ENCODE data around the gene HTRA3. TPM values are rescaled to one million over a fixed set of nuclear protein-coding genes. Genes with fewer than 3 reads are reported as not detected.

Gene HTRA3
- total RNA-seq, 5 donors from 2014 or later (not counting 1 experiment from before 2014, with no cell fraction given) = 0.13 to 0.26 TPM; not detected in 3

- peaks cover 0 to 3% of the 10 kb centered on the region in 2 donors for H3K27me3 Mint-ChIP-seq
- 81% methylated on average over 18 of the region's 21 CpGs for WGBS (ENCODE audit: insufficient coverage)
- H3K4me1 Mint-ChIP-seq = no peaks in the 10 kb centered on the region
- H3K4me3 Mint-ChIP-seq = no peak overlapping the region
- Histone ChIP-seq H3K9me3 (no peaks in the 10 kb centered on the region), H3K36me3 (ENCODE audit: control insufficient read depth in 2 of 2, extremely low read depth in 1 of 2, insufficient read depth in 1 of 2, low read length in 1 of 2) (no peaks in the 10 kb centered on the region), H3K4me1 (ENCODE audit: control insufficient read depth in 1 of 2, extremely low read depth in 1 of 2, insufficient read depth in 2 of 2, low read length in 2 of 2) (no peaks in the 10 kb centered on the region), H3K4me3 (ENCODE audit: control insufficient read depth in 1 of 2, extremely low read depth in 1 of 2, low read length in 1 of 2) (no peak overlapping the region), H3K27me3 (replicated peaks in 1 of 2; ENCODE audit: control insufficient read depth in 2 of 2, extremely low read depth in 1 of 2, insufficient read depth in 2 of 2, low read length in 1 of 2) (peaks cover 0 to 6% of the 10 kb centered on the region in 2 experiments), H3K27ac (ENCODE audit: low read length) (no peak overlapping the region)
- ATAC-seq (replicated peaks in 1 of 4) (no peak), DNase-seq (no peak)
- H3K9me3 Mint-ChIP-seq = peaks cover 0 to 4% (median 0%) of the 10 kb centered on the region in 3 donors
- ChIA-PET POLR2A (no interaction called here), CTCF (no interaction called here)
- H3K36me3 Mint-ChIP-seq = no peaks in the 10 kb centered on the region
- no peak overlapping the region for H3K27ac Mint-ChIP-seq
These were observed 21.6 kb downstream of the HTRA3 start for GRCh38 chr4:8291036-8291682.

DNA sequence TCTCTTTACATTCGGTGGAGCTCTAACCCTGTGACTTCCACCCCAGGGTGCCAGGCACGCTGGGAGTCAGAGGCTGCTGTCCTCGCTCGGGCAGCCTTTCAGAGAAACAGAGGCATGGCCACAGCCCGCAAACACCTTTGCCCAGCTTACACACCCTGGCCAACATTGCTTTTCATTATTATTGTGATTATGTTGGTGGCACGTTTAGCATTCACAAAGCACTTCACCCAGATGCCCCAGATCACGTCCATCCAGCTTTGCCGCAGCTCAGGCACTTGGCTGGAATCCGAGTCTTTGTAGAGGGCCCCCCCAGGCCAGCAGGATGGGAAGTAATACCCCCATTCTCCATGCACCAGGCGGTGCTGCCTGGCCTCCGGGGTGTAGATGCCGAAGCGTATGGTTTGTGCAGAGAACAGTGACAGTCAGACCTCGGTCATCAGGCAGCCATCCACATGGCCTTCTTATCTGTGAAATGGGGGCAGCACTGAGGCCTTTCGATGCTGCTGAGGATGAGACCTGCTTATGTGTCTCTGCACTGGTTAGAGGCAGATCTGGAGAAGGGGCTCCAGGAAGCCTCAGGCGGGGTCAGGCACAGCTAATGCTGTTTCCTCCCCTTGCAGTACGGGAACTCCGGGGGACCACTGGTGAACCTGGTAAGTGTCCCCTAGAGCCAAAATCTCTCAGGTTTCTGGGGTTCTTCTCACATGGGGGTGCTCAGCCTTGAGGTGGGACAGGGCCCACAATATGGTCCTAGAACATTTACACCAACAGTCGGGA is 22.3 kb downstream of the HTRA3 start:
- Histone ChIP-seq H3K27ac (ENCODE audit: low read length) (no peak overlapping the region), H3K36me3 (ENCODE audit: control insufficient read depth in 2 of 2, extremely low read depth in 1 of 2, insufficient read depth in 1 of 2, low read length in 1 of 2) (no peaks in the 10 kb centered on the region), H3K4me3 (ENCODE audit: control insufficient read depth in 1 of 2, extremely low read depth in 1 of 2, low read length in 1 of 2) (no peak overlapping the region), H3K27me3 (replicated peaks in 1 of 2; ENCODE audit: control insufficient read depth in 2 of 2, extremely low read depth in 1 of 2, insufficient read depth in 2 of 2, low read length in 1 of 2) (peaks cover 0 to 6% of the 10 kb centered on the region in 2 experiments), H3K9me3 (no peaks in the 10 kb centered on the region), H3K4me1 (ENCODE audit: control insufficient read depth in 1 of 2, extremely low read depth in 1 of 2, insufficient read depth in 2 of 2, low read length in 2 of 2) (no peaks in the 10 kb centered on the region)
- WGBS (ENCODE audit: insufficient coverage) = 86% methylated on average over 17 of the region's 19 CpGs
- ATAC-seq (replicated peaks in 1 of 4) (no peak), DNase-seq (no peak)
- Mint-ChIP-seq H3K9me3 (peaks cover 0 to 4% (median 0%) of the 10 kb centered on the region in 3 donors), H3K27me3 (peaks cover 0 to 3% of the 10 kb centered on the region in 2 donors), H3K4me3 (no peak overlapping the region), H3K36me3 (no peaks in the 10 kb centered on the region), H3K27ac (no peak overlapping the region), H3K4me1 (no peaks in the 10 kb centered on the region)
- POLR2A ChIA-PET = no interaction called here
- CTCF ChIA-PET = no interaction called here

GRCh38 chr4:8292478-8293107 is 23.0 kb downstream of the HTRA3 start:
- Mint-ChIP-seq H3K27ac (no peak overlapping the region), H3K4me1 (no peaks in the 10 kb centered on the region), H3K9me3 (peaks cover 0 to 4% (median 0%) of the 10 kb centered on the region in 3 donors), H3K27me3 (peaks cover 0 to 3% of the 10 kb centered on the region in 2 donors), H3K36me3 (no peaks in the 10 kb centered on the region), H3K4me3 (no peak overlapping the region)
- no peak for DNase-seq
- Histone ChIP-seq H3K27me3 (replicated peaks in 1 of 2; ENCODE audit: control insufficient read depth in 2 of 2, extremely low read depth in 1 of 2, insufficient read depth in 2 of 2, low read length in 1 of 2) (peaks cover 0 to 9% of the 10 kb centered on the region in 2 experiments), H3K36me3 (ENCODE audit: control insufficient read depth in 2 of 2, extremely low read depth in 1 of 2, insufficient read depth in 1 of 2, low read length in 1 of 2) (no peaks in the 10 kb centered on the region), H3K4me1 (ENCODE audit: control insufficient read depth in 1 of 2, extremely low read depth in 1 of 2, insufficient read depth in 2 of 2, low read length in 2 of 2) (no peaks in the 10 kb centered on the region), H3K27ac (ENCODE audit: low read length) (no peak overlapping the region), H3K9me3 (no peaks in the 10 kb centered on the region), H3K4me3 (ENCODE audit: control insufficient read depth in 1 of 2, extremely low read depth in 1 of 2, low read length in 1 of 2) (no peak overlapping the region)
- ChIA-PET CTCF (no interaction called here), POLR2A (no interaction called here)
- 72% methylated on average over 5 of the region's 8 CpGs for WGBS (ENCODE audit: insufficient coverage)
- no peak for ATAC-seq (replicated peaks in 1 of 4)

- H3K4me3 Mint-ChIP-seq = no peak overlapping the region
- CTCF ChIA-PET = no interaction called here
These were observed 23.8 kb downstream of the HTRA3 start for GRCh38 chr4:8293131-8293975.

DNA sequence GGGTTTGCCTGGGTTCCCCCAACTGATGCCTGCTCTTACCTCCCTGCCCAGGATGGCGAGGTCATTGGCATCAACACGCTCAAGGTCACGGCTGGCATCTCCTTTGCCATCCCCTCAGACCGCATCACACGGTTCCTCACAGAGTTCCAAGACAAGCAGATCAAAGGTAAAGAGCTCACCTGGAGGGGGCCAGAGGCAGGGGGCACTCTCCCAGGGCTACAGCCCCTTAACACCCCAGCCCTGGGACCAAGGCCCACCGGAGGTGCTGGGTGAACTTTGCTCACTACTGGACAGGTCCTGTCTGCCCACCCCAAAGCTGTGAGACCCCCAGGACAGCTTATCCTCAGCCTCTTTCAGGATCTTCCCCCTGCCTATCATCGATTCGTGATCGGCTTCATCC is 24.5 kb downstream of the HTRA3 start:
- no peak overlapping the region for H3K27ac Mint-ChIP-seq
- ChIA-PET POLR2A (no interaction called here), CTCF (no interaction called here)
- H3K4me3 Mint-ChIP-seq = no peak overlapping the region
- H3K4me1 ChIP-seq (ENCODE audit: control insufficient read depth in 1 of 2, extremely low read depth in 1 of 2, insufficient read depth in 2 of 2, low read length in 2 of 2) = no peaks in the 10 kb centered on the region
- no peaks in the 10 kb centered on the region for H3K36me3 Mint-ChIP-seq
- no peak for ATAC-seq (replicated peaks in 1 of 4)
- WGBS (ENCODE audit: insufficient coverage) = 80% methylated on average over 9 of the region's 9 CpGs
- DNase-seq = no peak
- H3K27me3 Mint-ChIP-seq = peaks cover 0 to 3% of the 10 kb centered on the region in 2 donors
- H3K4me3 ChIP-seq (ENCODE audit: control insufficient read depth in 1 of 2, extremely low read depth in 1 of 2, low read length in 1 of 2) = no peak overlapping the region
- H3K9me3 Mint-ChIP-seq = peaks cover 0 to 4% (median 0%) of the 10 kb centered on the region in 3 donors
- H3K4me1 Mint-ChIP-seq = no peaks in the 10 kb centered on the region
- H3K27ac ChIP-seq (ENCODE audit: low read length) = no peak overlapping the region
- peaks cover 0 to 15% of the 10 kb centered on the region in 2 experiments for H3K27me3 ChIP-seq (replicated peaks in 1 of 2; ENCODE audit: control insufficient read depth in 2 of 2, extremely low read depth in 1 of 2, insufficient read depth in 2 of 2, low read length in 1 of 2)
- no peaks in the 10 kb centered on the region for H3K36me3 ChIP-seq (ENCODE audit: control insufficient read depth in 2 of 2, extremely low read depth in 1 of 2, insufficient read depth in 1 of 2, low read length in 1 of 2)
- no peaks in the 10 kb centered on the region for H3K9me3 ChIP-seq

More at GRCh38 chr4:8293131-8293975, 23.8 kb downstream of the HTRA3 start:
- WGBS (ENCODE audit: insufficient coverage) = 63% methylated on average over 9 of the region's 11 CpGs
- H3K9me3 ChIP-seq = no peaks in the 10 kb centered on the region
- no peaks in the 10 kb centered on the region for H3K36me3 Mint-ChIP-seq
- H3K27ac Mint-ChIP-seq = no peak overlapping the region
- no peaks in the 10 kb centered on the region for H3K4me1 ChIP-seq (ENCODE audit: control insufficient read depth in 1 of 2, extremely low read depth in 1 of 2, insufficient read depth in 2 of 2, low read length in 2 of 2)
- H3K27ac ChIP-seq (ENCODE audit: low read length) = no peak overlapping the region
- H3K9me3 Mint-ChIP-seq = peaks cover 0 to 4% (median 0%) of the 10 kb centered on the region in 3 donors
- no peak overlapping the region for H3K4me3 ChIP-seq (ENCODE audit: control insufficient read depth in 1 of 2, extremely low read depth in 1 of 2, low read length in 1 of 2)
- no peaks in the 10 kb centered on the region for H3K4me1 Mint-ChIP-seq
- peaks cover 0 to 15% of the 10 kb centered on the region in 2 experiments for H3K27me3 ChIP-seq (replicated peaks in 1 of 2; ENCODE audit: control insufficient read depth in 2 of 2, extremely low read depth in 1 of 2, insufficient read depth in 2 of 2, low read length in 1 of 2)
- POLR2A ChIA-PET = no interaction called here
- no peaks in the 10 kb centered on the region for H3K36me3 ChIP-seq (ENCODE audit: control insufficient read depth in 2 of 2, extremely low read depth in 1 of 2, insufficient read depth in 1 of 2, low read length in 1 of 2)
- no peak for DNase-seq
- ATAC-seq (replicated peaks in 1 of 4) = no peak
- peaks cover 0 to 3% of the 10 kb centered on the region in 2 donors for H3K27me3 Mint-ChIP-seq

DNA sequence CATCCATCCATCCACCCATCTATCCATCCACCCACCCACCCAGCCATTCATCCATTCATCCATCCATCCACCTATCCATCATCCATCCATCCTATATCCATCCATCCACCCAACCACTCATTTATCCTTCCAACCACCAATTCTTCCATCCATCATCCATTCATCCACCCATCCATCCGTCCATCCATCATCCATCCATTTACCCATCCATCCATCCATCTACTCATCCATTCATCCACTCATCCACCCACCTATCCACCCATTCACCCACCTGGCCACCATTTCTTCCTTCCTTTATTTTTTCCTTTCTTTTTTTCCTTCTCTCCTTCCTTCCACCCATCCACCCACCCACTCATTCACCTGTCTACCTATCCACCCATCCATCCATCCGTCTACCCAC is 25.2 kb downstream of the HTRA3 start:
- H3K27me3 ChIP-seq (replicated peaks in 1 of 2; ENCODE audit: control insufficient read depth in 2 of 2, extremely low read depth in 1 of 2, insufficient read depth in 2 of 2, low read length in 1 of 2) = peaks cover 0 to 15% of the 10 kb centered on the region in 2 experiments
- Mint-ChIP-seq H3K4me3 (no peak overlapping the region), H3K27ac (no peak overlapping the region), H3K36me3 (no peaks in the 10 kb centered on the region), H3K9me3 (peaks cover 0 to 4% (median 0%) of the 10 kb centered on the region in 3 donors), H3K4me1 (no peaks in the 10 kb centered on the region), H3K27me3 (peaks cover 0 to 3% of the 10 kb centered on the region in 2 donors)
- H3K4me1 ChIP-seq (ENCODE audit: control insufficient read depth in 1 of 2, extremely low read depth in 1 of 2, insufficient read depth in 2 of 2, low read length in 2 of 2) = no peaks in the 10 kb centered on the region
- no peaks in the 10 kb centered on the region for H3K9me3 ChIP-seq
- ATAC-seq (replicated peaks in 1 of 4) (no peak), DNase-seq (no peak)
- H3K27ac ChIP-seq (ENCODE audit: low read length) = no peak overlapping the region
- WGBS (ENCODE audit: insufficient coverage) = 66% methylated on average over 2 of the region's 2 CpGs
- ChIA-PET POLR2A (no interaction called here), CTCF (no interaction called here)
- H3K4me3 ChIP-seq (ENCODE audit: control insufficient read depth in 1 of 2, extremely low read depth in 1 of 2, low read length in 1 of 2) = no peak overlapping the region
- H3K36me3 ChIP-seq (ENCODE audit: control insufficient read depth in 2 of 2, extremely low read depth in 1 of 2, insufficient read depth in 1 of 2, low read length in 1 of 2) = no peaks in the 10 kb centered on the region

Measured in T-cell (primary cell).